Measurements from ENCODE around the gene NEK4. TPM values are rescaled to one million over a fixed set of nuclear protein-coding genes. Genes with fewer than 3 reads are reported as not detected.
A peak's percentile ranks its signal among the peaks of the same experiment; 100 is the strongest.

NEK4 gene
- total and polyA plus RNA-seq, 10 of the 15 experiments (the other 5 are each of a cell fraction or from before 2014, with no cell fraction given), result 7.0 to 29.1 (median 16.4) TPM

DNA sequence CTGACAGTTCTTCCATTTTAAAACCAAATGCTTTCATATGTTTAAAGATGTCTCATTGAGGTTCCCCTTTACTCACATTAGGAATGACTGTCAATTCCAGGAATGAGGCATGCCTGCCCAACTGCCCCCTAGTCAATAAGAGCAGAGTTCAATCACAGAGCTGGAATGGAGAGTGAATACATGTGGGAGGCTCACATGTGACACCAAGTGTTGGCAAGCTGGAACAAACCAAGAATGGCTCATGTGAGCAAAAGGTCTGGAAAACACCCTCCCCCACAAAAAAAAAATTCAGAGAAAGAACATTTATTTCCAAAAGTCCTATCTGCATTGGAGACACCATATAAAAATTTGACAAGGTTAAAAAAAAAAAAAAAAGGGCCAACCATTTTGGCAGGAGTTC, 88.7 kb downstream of the NEK4 start (continued):
- TF ChIP-seq ZBTB11 (CRISPR knock-in tag; IDR thresholded peaks at IDR 0.05) (no peak), NR2C2 (IDR thresholded peaks at IDR 0.05; ENCODE audit: borderline replicate concordance, control insufficient read depth, insufficient read length, low read depth) (no peak), POU2F2 (IDR thresholded peaks at IDR 0.05; ENCODE audit: borderline replicate concordance, low read depth, low read length) (no peak), YY1 (IDR thresholded peaks at IDR 0.05; ENCODE audit: low read depth, low read length) (peak; percentile 47; the same call in 1 of the 2 replicates), JUNB (IDR thresholded peaks at IDR 0.05) (peak; percentile 78), BRCA1 (IDR thresholded peaks at IDR 0.05; ENCODE audit: low read depth, low read length) (no peak), ZBTB40 (IDR thresholded peaks at IDR 0.05; ENCODE audit: borderline replicate concordance) (no peak), SUZ12 (IDR thresholded peaks at IDR 0.05; ENCODE audit: unreplicated experiment) (no peak), HDAC2 (IDR thresholded peaks at IDR 0.05) (no peak), YBX1 (IDR thresholded peaks at IDR 0.05) (no peak), CTCF (IDR thresholded peaks at IDR 0.05 in 2 of 3, conservative IDR thresholded peaks at IDR 0.05 in 1 of 3; ENCODE audit: control insufficient read depth in 2 of 3, extremely low read depth in 1 of 3, insufficient read depth in 1 of 3, low read depth in 3 of 3, low read length in 3 of 3) (peak; percentile 16 to 61 (median 17); a peak in 3 of 6 replicates), TAF1 (IDR thresholded peaks at IDR 0.05; ENCODE audit: borderline replicate concordance, low read depth, low read length) (no peak), ZNF207 (IDR thresholded peaks at IDR 0.05; ENCODE audit: borderline replicate concordance) (no peak), HCFC1 (IDR thresholded peaks at IDR 0.05; ENCODE audit: low read length) (no peak), WRNIP1 (IDR thresholded peaks at IDR 0.05; ENCODE audit: borderline replicate concordance, low read depth, low read length) (no peak), ZNF384 (IDR thresholded peaks at IDR 0.05; ENCODE audit: borderline replicate concordance, low read depth, low read length) (no peak)
- TF ChIP-seq, protein P1, sequence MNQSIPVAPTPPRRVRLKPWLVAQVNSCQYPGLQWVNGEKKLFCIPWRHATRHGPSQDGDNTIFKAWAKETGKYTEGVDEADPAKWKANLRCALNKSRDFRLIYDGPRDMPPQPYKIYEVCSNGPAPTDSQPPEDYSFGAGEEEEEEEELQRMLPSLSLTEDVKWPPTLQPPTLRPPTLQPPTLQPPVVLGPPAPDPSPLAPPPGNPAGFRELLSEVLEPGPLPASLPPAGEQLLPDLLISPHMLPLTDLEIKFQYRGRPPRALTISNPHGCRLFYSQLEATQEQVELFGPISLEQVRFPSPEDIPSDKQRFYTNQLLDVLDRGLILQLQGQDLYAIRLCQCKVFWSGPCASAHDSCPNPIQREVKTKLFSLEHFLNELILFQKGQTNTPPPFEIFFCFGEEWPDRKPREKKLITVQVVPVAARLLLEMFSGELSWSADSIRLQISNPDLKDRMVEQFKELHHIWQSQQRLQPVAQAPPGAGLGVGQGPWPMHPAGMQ (IDR thresholded peaks at IDR 0.05; ENCODE audit: borderline replicate concordance), result no peak
- TF ChIP-seq, protein P2, sequence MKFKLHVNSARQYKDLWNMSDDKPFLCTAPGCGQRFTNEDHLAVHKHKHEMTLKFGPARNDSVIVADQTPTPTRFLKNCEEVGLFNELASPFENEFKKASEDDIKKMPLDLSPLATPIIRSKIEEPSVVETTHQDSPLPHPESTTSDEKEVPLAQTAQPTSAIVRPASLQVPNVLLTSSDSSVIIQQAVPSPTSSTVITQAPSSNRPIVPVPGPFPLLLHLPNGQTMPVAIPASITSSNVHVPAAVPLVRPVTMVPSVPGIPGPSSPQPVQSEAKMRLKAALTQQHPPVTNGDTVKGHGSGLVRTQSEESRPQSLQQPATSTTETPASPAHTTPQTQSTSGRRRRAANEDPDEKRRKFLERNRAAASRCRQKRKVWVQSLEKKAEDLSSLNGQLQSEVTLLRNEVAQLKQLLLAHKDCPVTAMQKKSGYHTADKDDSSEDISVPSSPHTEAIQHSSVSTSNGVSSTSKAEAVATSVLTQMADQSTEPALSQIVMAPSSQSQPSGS (IDR thresholded peaks at IDR 0.05; ENCODE audit: low read length), result no peak

All from GM12878 (cell line).